Sigmoid colon (tissue), 7 donors: ENCODE results near the gene CHMP1A. TPM values are rescaled to one million over a fixed set of nuclear protein-coding genes. Genes with fewer than 3 reads are reported as not detected.

Source experiments
- DNase-seq: peaks from one replicate; pipeline ENCODE4 v3.0.0-alpha.2; 2019
- H3K27ac ChIP-seq, 4 donors: fragments of 200-600 bp; sonication (generic); one replicate each; pipeline ENCODE4 v1.5.1; 2016 to 2019; ENCODE audit warnings: mild to moderate bottlenecking in 1 of 4
- H3K27me3 ChIP-seq, 3 donors: fragments of 200-600 bp; sonication (generic); one replicate each; pipeline ENCODE4 v1.5.1; 2019; ENCODE audit warnings: mild to moderate bottlenecking in 1 of 3
- H3K36me3 ChIP-seq, 4 donors: fragments of 200-600 bp; sonication (generic); one replicate each; pipeline ENCODE4 v1.5.1; 2016 to 2019
- H3K4me1 ChIP-seq, 4 donors: fragments of 200-600 bp; sonication (generic); one replicate each; pipeline ENCODE4 v1.5.1; 2017 to 2019
- H3K4me3 ChIP-seq, 4 donors: fragments of 200-600 bp; sonication (generic); one replicate each; pipeline ENCODE4 v1.5.1; 2017 to 2019; ENCODE audit warnings: mild to moderate bottlenecking in 2 of 4, moderate library complexity in 1 of 4
- H3K9me3 ChIP-seq, 4 donors: fragments of 200-600 bp in 3 of 4; sonication (generic) in 3 of 4; one replicate each; pipeline versions ENCODE4 v1.5.1 to v1.6.1; 2013 to 2019
- EP300 ChIP-seq, 4 donors: sonication (generic); formaldehyde crosslinking; IDR thresholded peaks; one replicate each; pipeline ENCODE4 v1.6.1; 2017; ENCODE audit warnings: antibody characterized with exemption in 4 of 4
- POLR2A ChIP-seq, 2 donors: fragments of 450-650 bp; IDR thresholded peaks; one replicate each; pipeline ENCODE4 v1.6.1; 2016; ENCODE audit warnings: antibody characterized with exemption in 2 of 2, mild to moderate bottlenecking in 2 of 2, moderate library complexity in 2 of 2
- POLR2AphosphoS5 ChIP-seq, 4 donors: sonication (generic); formaldehyde crosslinking; IDR thresholded peaks; one replicate each; pipeline ENCODE4 v1.6.1; 2017; ENCODE audit warnings: antibody characterized with exemption in 4 of 4
- WGBS, 2 donors: extraction: QIAGEN DNeasy Blood & Tissue Kit; methylation state at CpG; one replicate each; pipeline ENCODE4 v1.1.7; 2013; 5-methylcytosine and 5-hydroxymethylcytosine counted together
- intact Hi-C: fragments of 100-400 bp; cut with DNase I; formaldehyde crosslinking; loops from one replicate; pipeline ENCODE4 v1.15.1; 2023
- polyA plus RNA-seq, 3 donors: library from polyadenylated mRNA; stranded (reverse); fragments of 200-250 nt; gene quantifications; one replicate each; pipeline ENCODE4 v1.2.3, GENCODE V29; 2013
- total RNA-seq, 4 donors: library from RNA; depleted of rRNA; stranded (reverse); fragments of >200 nt; gene quantifications; one replicate each; pipeline ENCODE4 v1.1.0, GENCODE V29; 2016
- TF ChIP-seq, protein P1 (sequence below), 4 experiments: fragments of 450-650 bp in 3 of 4; fragments of 200-600 bp in 1 of 4; IDR thresholded peaks; one replicate each; pipeline ENCODE4 v1.5.1; 2016 to 2019; ENCODE audit warnings: antibody characterized with exemption in 4 of 4, mild to moderate bottlenecking in 3 of 4, moderate library complexity in 2 of 4
- donor health status: healthy with polysubstance abuse.
- donor health status: Bipolar disorder and iron deficiency.
- donor health status: healthy.

The CHMP1A gene
- total RNA-seq (10 to 100 TPM; 42.8 to 75.9 (median 59.3) TPM), polyA plus RNA-seq (100 to 1,000 TPM in 2 of 3 donors, 10 to 100 TPM in 1; 95.5 to 157 (median 134) TPM)

DNA sequence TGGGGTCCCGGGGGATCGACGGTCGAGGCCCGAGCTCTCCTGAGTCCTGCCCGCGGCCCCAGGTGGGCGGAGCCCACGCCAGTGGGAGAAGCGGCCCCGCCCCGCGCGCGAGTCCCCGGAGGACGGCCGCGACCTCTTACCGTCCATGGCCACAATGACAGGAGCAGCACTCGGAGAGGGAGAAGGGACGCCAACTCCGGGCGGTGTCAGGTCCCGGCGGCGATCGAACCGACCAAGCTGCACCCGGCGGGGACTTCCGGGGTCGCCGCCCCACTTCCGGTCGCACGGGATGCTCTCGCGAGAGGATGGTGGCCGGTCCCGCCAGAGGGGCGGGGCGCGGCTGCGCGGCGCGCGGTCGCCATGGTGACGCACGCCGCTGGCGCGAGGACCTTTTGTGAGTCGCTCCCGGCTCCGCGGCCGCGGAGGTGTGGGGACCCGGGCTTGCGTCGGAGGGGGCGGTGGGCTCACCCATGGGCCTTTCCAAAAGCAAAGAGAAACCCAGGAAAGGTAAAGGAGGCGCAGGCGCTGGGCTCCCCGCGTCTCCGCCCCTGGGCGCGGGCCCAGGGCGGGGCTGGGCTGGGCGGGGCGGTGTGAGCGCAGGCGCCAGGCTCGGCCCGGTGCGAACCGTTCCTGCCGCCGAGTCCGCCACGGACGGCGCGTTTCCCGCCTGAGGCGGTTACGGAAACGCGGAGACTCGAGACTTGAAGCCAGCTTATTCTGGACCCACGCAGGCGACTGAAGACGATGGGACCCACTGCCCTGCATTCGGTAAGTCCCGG is at the start of gene CHMP1A, which contains the start of gene SPATA33:
Gene CHMP1A, minus strand, starts transcription at position 267 of the 779 bp plus-strand sequence. Its CDS starts 120 bp downstream, at position 147.
Gene SPATA33, plus strand, starts transcription at position 395 of the 779 bp plus-strand sequence. Its CDS starts 76 bp downstream, at position 471.
- no peaks in the 10 kb centered on the region for H3K9me3 ChIP-seq
- WGBS, 2 donors = 0 to 1% methylated on average over 99 of the region's 99 CpGs
- H3K36me3 ChIP-seq = peaks cover 0 to 16% (median 0%) of the 10 kb centered on the region in 4 donors
- TF ChIP-seq POLR2A (IDR thresholded peaks at IDR 0.05) (peak; percentile 23 to 25), EP300 (IDR thresholded peaks at IDR 0.05) (no peak), POLR2AphosphoS5 (IDR thresholded peaks at IDR 0.05) (peak; percentile 72 to 92 (median 84))
- TF ChIP-seq, protein P1, sequence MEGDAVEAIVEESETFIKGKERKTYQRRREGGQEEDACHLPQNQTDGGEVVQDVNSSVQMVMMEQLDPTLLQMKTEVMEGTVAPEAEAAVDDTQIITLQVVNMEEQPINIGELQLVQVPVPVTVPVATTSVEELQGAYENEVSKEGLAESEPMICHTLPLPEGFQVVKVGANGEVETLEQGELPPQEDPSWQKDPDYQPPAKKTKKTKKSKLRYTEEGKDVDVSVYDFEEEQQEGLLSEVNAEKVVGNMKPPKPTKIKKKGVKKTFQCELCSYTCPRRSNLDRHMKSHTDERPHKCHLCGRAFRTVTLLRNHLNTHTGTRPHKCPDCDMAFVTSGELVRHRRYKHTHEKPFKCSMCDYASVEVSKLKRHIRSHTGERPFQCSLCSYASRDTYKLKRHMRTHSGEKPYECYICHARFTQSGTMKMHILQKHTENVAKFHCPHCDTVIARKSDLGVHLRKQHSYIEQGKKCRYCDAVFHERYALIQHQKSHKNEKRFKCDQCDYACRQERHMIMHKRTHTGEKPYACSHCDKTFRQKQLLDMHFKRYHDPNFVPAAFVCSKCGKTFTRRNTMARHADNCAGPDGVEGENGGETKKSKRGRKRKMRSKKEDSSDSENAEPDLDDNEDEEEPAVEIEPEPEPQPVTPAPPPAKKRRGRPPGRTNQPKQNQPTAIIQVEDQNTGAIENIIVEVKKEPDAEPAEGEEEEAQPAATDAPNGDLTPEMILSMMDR (IDR thresholded peaks at IDR 0.05) = no peak
- intact Hi-C loops = loop anchor here (2.0 to 5.0 kb wide), 2 partner anchors 65 to 97 kb away; partner anchors contain the start of genes RPL13, VPS9D1 and ZNF276
- peak within 1 kb of the TSS; percentile 83 to 86 (median 84) for H3K27ac ChIP-seq
- peaks cover 0 to 28% (median 23%) of the 10 kb centered on the region in 4 donors for H3K4me1 ChIP-seq
- H3K4me3 ChIP-seq = peak within 1 kb of the TSS; percentile 93 to 99 (median 97)
- peak; percentile 94 for DNase-seq
- no peaks in the 10 kb centered on the region for H3K27me3 ChIP-seq

DNA sequence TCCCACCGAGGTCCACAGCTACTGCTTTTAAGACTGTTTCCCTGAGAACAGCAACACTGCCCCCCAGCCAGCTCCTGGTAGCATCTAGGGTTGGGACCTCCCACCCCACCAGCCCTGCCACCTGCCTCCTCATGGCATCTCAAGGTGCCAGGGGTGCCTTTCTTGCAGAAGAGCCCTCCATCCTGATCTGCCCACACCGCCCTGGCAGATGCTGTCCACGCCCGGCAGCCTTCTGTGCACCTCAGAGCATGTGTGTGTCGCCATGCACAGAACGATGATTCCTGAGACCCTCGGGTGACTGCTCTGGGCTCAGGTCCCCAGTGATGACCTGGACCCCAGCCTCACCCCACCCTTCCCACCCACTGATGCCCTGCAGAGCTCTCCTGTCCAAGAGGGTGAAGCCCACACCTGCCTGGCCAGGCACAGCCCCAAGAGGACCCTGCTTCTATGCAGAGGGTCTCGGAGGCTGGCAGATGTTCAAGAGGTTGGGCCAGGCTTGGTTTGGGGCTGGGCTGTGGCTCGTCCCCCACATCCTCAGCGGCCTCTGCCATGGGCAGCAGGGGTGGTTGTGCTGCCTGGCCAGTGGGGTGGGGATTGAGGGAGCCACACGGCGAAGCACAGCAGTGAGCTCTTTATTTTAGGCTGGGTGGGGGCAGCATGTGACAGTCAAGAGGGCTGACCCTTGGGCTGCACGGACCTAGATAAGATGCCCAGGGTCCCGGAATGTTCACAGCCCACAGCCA is 49.2 kb upstream of the CHMP1A start:
- intact Hi-C loops = no loop called here

DNA sequence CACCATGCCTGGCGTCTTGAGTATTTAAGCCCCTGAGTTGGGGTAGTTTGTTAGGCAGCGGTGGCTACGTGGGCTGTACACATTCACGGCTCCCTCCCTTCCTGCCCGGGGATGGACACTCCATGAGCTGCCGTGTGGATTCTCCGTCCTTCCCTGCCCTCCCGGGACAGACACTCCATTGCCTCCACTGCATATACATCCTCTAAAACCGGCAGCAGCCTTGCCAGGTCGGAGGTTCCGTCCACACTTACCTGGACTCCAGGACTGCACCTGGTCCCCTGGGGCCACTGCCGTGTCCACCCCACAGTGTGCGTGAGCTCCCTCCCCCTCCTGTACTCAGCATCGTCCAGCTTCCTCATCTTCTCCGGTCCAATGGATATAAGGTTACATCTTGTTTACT is 47.5 kb upstream of the CHMP1A start:
- no peak for DNase-seq
- H3K9me3 ChIP-seq = no peaks in the 10 kb centered on the region
- peaks cover 0 to 26% (median 22%) of the 10 kb centered on the region in 4 donors for H3K4me1 ChIP-seq
- TF ChIP-seq POLR2A (IDR thresholded peaks at IDR 0.05) (no peak), EP300 (IDR thresholded peaks at IDR 0.05) (no peak), POLR2AphosphoS5 (IDR thresholded peaks at IDR 0.05) (no peak)
- TF ChIP-seq, protein P1 (IDR thresholded peaks at IDR 0.05) = no peak
- intact Hi-C loops = no loop called here
- peaks cover 0 to 28% (median 7%) of the 10 kb centered on the region in 3 donors for H3K27me3 ChIP-seq
- 82 to 83% methylated on average over 15 of the region's 15 CpGs for WGBS, 2 donors
- H3K27ac ChIP-seq = no peak overlapping the region
- H3K4me3 ChIP-seq = no peak overlapping the region
- no peaks in the 10 kb centered on the region for H3K36me3 ChIP-seq

More for the DNA sequence above, 49.2 kb upstream of the CHMP1A start:
- H3K9me3 ChIP-seq = no peaks in the 10 kb centered on the region
- H3K36me3 ChIP-seq = no peaks in the 10 kb centered on the region
- no peak for TF ChIP-seq POLR2A (IDR thresholded peaks at IDR 0.05)
- TF ChIP-seq, protein P1 (IDR thresholded peaks at IDR 0.05) = no peak
- TF ChIP-seq EP300 (IDR thresholded peaks at IDR 0.05) = no peak
- TF ChIP-seq POLR2AphosphoS5 (IDR thresholded peaks at IDR 0.05) = no peak
- WGBS, 2 donors = 87 to 88% methylated on average over 14 of the region's 14 CpGs
- no peak overlapping the region for H3K4me3 ChIP-seq
- peaks cover 0 to 17% (median 10%) of the 10 kb centered on the region in 4 donors for H3K4me1 ChIP-seq
- DNase-seq = no peak
- H3K27ac ChIP-seq = no peak overlapping the region
- H3K27me3 ChIP-seq = peaks cover 3 to 18% (median 6%) of the 10 kb centered on the region in 3 donors

DNA sequence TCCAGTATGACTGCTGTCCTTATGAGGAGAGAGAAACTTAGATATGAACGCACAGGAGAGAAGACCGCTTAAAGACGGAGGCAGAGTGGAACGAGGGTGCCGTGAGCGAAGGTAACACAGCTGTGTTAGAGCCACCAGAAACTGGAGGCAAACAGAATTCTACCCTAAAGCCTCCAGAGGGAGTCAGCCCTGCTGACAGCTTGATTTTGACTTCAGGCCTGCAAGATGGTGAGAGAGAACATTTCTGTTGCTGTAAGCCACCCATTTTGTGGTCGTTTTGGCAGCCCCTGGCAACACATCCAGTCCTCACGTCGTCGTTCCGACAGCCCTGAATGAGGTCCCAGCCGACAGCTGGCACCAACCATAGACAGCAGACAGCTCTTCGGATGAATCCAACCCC is 46.8 kb upstream of the CHMP1A start:
- peaks cover 0 to 32% (median 27%) of the 10 kb centered on the region in 4 donors for H3K4me1 ChIP-seq
- peaks cover 0 to 28% (median 7%) of the 10 kb centered on the region in 3 donors for H3K27me3 ChIP-seq
- intact Hi-C loops = no loop called here
- TF ChIP-seq, protein P1 (IDR thresholded peaks at IDR 0.05) = no peak
- H3K36me3 ChIP-seq = no peaks in the 10 kb centered on the region
- no peak for DNase-seq
- H3K9me3 ChIP-seq = no peaks in the 10 kb centered on the region
- H3K4me3 ChIP-seq = no peak overlapping the region
- 85 to 89% methylated on average over 13 of the region's 13 CpGs for WGBS, 2 donors
- no peak overlapping the region for H3K27ac ChIP-seq
